ENCODE data around the gene ERMARD.

GRCh38 chr6:169793408-169793807 lies 42.0 kb downstream of the ERMARD start:
- TF ChIP-seq CTCF (IDR thresholded peaks at IDR 0.05) (no peak), POLR2A (IDR thresholded peaks at IDR 0.05) (no peak)
